ENCODE data around the gene RAPGEF6.

GRCh38 chr5:131377346-131377745, 257.7 kb downstream of the RAPGEF6 start:
- no peak for TF ChIP-seq BHLHE40 (IDR thresholded peaks at IDR 0.05; ENCODE audit: low read depth, low read length)
- TF ChIP-seq RCOR1 (IDR thresholded peaks at IDR 0.05; ENCODE audit: insufficient replicate concordance, low read length) = no peak
- TF ChIP-seq, protein P1, sequence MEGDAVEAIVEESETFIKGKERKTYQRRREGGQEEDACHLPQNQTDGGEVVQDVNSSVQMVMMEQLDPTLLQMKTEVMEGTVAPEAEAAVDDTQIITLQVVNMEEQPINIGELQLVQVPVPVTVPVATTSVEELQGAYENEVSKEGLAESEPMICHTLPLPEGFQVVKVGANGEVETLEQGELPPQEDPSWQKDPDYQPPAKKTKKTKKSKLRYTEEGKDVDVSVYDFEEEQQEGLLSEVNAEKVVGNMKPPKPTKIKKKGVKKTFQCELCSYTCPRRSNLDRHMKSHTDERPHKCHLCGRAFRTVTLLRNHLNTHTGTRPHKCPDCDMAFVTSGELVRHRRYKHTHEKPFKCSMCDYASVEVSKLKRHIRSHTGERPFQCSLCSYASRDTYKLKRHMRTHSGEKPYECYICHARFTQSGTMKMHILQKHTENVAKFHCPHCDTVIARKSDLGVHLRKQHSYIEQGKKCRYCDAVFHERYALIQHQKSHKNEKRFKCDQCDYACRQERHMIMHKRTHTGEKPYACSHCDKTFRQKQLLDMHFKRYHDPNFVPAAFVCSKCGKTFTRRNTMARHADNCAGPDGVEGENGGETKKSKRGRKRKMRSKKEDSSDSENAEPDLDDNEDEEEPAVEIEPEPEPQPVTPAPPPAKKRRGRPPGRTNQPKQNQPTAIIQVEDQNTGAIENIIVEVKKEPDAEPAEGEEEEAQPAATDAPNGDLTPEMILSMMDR (conservative IDR thresholded peaks at IDR 0.05; ENCODE audit: low read depth, low read length) = no peak
- no peak for TF ChIP-seq RAD21 (IDR thresholded peaks at IDR 0.05; ENCODE audit: low read length)
- no peak for TF ChIP-seq POLR2A (IDR thresholded peaks at IDR 0.05; ENCODE audit: low read depth, low read length)
- no peak for TF ChIP-seq USF2 (IDR thresholded peaks at IDR 0.05; ENCODE audit: low read depth, low read length)
- no peak for TF ChIP-seq CEBPB (IDR thresholded peaks at IDR 0.05; ENCODE audit: low read depth, low read length)
- no peak for TF ChIP-seq FOS (IDR thresholded peaks at IDR 0.05; ENCODE audit: low read depth, low read length)

All from IMR-90 (cell line).